CD4-positive, alpha-beta T cell treated with Interferon gamma for 1 hour (primary cell): ENCODE data around the gene DCX.

Experiments used
- DNase-seq: peaks from one replicate; pipeline ENCODE4 v3.0.0-alpha.2; 2020

DCX gene

GRCh38 chrX:111411983-111412382, at the start of gene DCX:
Gene DCX (minus strand): TSS chrX:111412192. CDS start chrX:111410398, 1,794 bp downstream.
- no peak for DNase-seq

- DNase-seq: no peak
Observed at GRCh38 chrX:111460607-111461006, 48.6 kb upstream of the DCX start.

- DNase-seq: no peak
Observed at GRCh38 chrX:111447298-111447697, 35.3 kb upstream of the DCX start.

GRCh38 chrX:111445485-111445884, 33.5 kb upstream of the DCX start:
- no peak for DNase-seq

- no peak for DNase-seq
Observed at GRCh38 chrX:111444881-111445280, 32.9 kb upstream of the DCX start.

- DNase-seq: no peak
Observed at GRCh38 chrX:111443946-111444345, 32.0 kb upstream of the DCX start.

GRCh38 chrX:111442791-111443190, 30.8 kb upstream of the DCX start:
- DNase-seq: no peak

GRCh38 chrX:111435469-111435868, 23.5 kb upstream of the DCX start:
- no peak for DNase-seq

- DNase-seq: no peak
Observed at GRCh38 chrX:111431001-111431400, 19.0 kb upstream of the DCX start.

GRCh38 chrX:111411557-111411956, 435 bp downstream of the DCX start:
- DNase-seq: no peak

- DNase-seq: no peak
Observed at GRCh38 chrX:111410590-111411078, 1.4 kb downstream of the DCX start.

GRCh38 chrX:111409326-111409725, 2.7 kb downstream of the DCX start:
- no peak for DNase-seq

GRCh38 chrX:111407948-111408347, 4.0 kb downstream of the DCX start:
- no peak for DNase-seq

- no peak for DNase-seq
Observed at GRCh38 chrX:111402344-111402743, 9.6 kb downstream of the DCX start.

- DNase-seq: no peak
Observed at GRCh38 chrX:111395149-111395548, 16.8 kb downstream of the DCX start.

- DNase-seq: no peak
Observed at GRCh38 chrX:111394569-111394968, 17.4 kb downstream of the DCX start.

GRCh38 chrX:111387470-111388070, 24.4 kb downstream of the DCX start:
- no peak for DNase-seq

- DNase-seq: no peak
Observed at GRCh38 chrX:111386615-111387233, 25.3 kb downstream of the DCX start.

GRCh38 chrX:111386077-111386476, 25.9 kb downstream of the DCX start:
- no peak for DNase-seq

GRCh38 chrX:111382277-111382676, 29.7 kb downstream of the DCX start:
- no peak for DNase-seq

GRCh38 chrX:111376897-111377578, 35.0 kb downstream of the DCX start:
- no peak for DNase-seq

GRCh38 chrX:111376486-111376885, 35.5 kb downstream of the DCX start:
- DNase-seq: no peak

GRCh38 chrX:111375747-111376146, 36.2 kb downstream of the DCX start:
- DNase-seq: no peak

- DNase-seq: no peak
Observed at GRCh38 chrX:111372086-111372485, 39.9 kb downstream of the DCX start.
